DMS153 (cell line): ENCODE results near the gene TUBA4B.
A peak's percentile ranks its signal among the peaks of the same experiment; 100 is the strongest.
"Not testable (repeated sequence)": the region's sequence is repeated elsewhere in the genome, so short reads cannot be mapped to it uniquely, and the experiment has no call there.

Experiments used
- DNase-seq: peaks from one replicate; lab custom pipeline; 2025; lab: John Stamatoyannopoulos, UW

The TUBA4B gene

DNA sequence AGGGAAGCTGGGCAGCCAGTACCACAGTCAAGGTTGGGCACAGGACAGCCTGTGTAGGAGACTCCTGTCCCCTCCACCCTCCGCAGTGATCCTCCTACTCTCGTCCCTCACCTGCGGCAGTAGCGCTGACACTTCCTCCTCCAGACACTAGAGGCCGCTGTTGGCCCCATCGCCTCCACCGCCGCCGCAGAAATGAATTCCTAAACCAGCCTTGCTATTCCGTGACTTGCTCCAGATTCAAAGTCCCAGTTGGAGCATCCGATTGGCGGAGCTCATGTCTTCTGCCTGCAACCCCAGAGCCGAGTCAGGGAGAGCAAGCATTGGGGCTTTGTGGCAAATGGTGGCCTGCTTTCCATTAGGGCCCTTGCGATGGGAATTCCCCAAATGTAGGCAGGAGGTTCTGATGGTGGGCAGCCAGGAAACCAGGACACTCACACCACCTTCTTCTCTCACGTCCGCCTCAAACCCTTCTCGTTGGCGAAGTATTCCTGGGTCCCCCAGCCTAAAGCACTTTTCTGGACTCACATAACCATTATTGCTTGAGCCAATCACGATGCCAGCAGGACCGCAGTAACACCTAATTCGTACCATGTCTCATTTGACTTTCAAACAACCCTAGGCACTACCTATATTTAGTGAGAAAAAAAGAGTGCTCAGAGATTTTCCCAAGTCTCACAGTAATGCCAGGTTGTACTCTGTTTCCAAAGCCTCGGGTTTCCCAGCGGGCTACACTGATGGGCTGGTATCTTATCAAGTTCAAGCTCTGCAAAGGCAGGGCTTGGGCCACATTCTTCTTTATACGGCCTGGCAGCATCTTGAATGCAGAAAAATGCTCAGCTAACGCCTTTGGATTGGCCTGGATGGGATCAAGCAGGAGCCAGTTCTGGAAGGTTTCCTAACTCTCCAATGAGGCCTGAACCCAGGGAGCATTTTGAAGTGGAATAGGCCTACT lies 24.9 kb downstream of the TUBA4B start:
- peak; percentile 67 for DNase-seq

DNA sequence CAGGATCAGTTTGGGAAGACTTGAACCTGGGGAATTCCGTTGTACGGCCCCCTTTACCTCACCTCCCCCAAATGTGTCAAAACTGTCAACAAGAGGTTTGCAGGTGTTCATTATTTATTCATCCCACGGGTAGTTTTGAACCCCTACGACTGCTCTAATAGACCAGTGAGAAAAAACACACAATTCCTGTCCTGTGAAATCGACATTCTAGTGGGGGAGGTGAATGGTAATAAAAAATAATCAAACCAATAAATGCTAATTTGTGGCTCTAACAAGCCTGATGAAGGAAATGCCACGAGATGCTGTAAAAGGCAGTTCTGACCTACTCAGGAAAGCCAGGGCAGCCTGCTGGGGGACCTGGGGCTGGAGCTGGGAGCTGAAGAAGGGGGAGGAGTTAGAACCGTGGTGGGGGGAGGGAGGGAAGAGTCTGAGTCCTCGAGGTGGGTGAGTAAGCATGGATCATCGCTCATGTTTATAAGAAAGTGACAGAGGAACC lies 25.7 kb downstream of the TUBA4B start:
- no peak for DNase-seq

DNA sequence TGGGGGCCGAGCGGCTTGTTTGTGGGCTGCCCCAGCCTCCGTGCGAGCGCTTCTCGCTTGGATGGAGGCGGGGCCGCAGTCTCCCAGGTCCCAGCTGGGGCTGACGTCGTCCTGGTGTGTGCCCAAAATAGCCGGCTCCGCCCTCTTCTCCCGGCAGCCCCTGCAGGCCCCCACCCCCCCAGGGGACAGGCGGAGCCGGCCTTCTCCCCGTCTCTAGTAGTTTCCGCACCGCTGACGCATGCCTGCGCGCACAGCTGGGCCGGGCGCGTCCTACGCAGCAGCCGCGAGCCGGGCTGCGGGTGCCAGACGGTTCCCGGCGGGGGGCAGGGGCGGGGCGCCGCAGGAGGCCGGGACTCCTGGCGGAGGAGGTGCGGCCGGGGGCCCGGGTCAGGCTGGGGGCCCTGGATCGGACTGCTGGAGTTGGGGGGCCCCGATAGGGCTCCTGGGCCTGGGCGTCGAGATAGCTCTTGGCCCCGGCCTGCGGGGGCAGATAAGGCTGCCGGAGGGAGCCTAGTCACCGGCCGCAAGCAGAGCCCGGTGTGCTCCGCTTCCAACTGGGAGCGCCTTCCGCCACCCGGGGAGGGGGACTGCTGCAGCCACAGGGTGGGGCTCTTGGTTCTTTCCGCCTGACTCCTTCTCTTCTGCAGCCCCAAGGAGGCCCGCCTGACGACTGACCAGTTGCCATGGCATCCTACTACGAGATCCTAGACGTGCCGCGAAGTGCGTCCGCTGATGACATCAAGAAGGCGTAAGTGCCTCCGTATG lies 26.3 kb downstream of the TUBA4B start, which contains the start of gene DNAJB2:
Gene DNAJB2 (plus strand): TSS at position 216 of the 765 bp plus-strand sequence. CDS start 468 bp downstream, at position 684.
- DNase-seq: peak; percentile 95

DNA sequence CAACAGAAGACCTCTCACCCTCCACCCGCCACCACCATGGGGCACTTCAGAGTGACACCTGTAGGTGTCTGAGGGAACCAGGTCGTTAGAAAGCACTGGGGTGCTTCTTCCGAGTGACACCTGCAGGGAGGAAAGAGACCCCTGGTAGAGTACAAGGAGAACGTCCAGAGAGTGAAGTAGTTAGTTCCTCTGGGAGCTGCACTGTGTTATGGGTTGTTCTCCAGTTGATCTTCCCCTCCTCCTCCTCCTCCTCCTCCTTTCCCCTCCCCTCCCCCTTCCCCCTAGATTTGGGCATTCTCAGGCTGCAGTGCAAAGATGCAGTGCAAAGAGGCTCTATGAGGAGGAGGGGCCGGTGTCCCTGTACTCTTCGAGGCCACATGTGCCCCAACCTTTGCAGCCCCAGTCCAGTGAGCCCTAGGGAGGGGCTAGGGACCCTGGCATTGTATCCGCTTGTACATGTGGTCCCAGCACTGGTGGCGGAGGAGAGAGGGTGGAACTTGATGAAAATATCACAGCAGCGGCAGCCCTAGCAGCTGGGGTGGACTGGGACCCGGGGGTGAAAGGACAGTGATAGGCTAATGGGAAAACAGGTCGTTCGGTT lies 27.0 kb downstream of the TUBA4B start:
- DNase-seq: no peak

DNA sequence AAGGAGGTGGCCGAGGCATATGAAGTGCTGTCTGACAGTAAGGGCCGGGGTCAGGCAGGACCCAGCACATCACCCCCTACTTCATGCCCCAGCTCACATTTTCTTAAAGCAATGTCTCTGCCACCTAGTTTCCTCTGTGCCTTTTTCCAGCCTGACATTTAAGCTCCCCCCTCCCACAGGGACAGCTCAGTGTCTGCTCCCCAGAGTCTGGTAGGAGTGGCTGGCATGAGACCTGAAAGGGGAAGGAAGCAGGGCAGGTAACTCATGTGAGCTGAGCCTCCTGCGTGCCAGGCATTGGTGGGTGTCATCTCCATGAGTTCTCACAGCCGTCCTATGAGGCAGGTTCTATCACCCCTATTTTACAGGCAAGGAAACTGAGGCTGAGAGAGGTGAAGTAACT lies 27.6 kb downstream of the TUBA4B start:
- DNase-seq: no peak

DNA sequence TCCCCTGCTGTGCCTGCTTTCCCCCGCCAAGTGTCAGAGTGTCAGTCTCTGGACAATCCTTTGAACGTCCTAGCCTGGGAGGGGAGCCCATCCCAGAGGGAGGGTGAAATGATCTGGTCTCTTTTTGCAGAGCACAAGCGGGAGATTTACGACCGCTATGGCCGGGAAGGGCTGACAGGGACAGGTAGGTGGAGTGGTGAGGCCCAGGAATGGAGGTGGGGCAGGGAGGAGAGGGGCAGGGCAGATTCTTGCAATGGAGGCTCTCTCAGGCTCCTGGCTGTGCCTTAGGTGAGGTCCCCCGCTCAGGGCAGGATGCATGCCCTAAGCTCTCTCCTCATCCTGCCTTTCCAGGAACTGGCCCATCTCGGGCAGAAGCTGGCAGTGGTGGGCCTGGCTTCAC lies 28.5 kb downstream of the TUBA4B start:
- DNase-seq: no peak

DNA sequence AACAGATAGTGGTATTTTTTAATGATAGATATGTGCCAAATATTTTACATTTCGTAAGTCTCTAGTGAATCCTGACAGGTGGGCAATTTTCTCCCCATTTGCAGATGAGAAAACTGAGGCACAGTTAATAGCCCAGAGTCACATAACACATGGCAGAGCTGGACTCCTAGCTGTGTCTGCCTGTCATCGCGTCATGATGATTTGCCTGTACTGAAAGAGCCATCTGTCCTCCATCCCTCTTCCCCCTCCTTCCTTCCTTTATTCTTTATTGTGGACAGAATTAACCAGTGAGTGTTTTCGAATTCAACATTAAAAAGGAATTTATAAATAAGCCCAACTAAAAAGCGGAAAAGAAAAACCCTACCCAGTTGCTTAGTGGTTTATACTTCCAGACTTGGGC lies 29.3 kb downstream of the TUBA4B start:
- DNase-seq: no peak

DNA sequence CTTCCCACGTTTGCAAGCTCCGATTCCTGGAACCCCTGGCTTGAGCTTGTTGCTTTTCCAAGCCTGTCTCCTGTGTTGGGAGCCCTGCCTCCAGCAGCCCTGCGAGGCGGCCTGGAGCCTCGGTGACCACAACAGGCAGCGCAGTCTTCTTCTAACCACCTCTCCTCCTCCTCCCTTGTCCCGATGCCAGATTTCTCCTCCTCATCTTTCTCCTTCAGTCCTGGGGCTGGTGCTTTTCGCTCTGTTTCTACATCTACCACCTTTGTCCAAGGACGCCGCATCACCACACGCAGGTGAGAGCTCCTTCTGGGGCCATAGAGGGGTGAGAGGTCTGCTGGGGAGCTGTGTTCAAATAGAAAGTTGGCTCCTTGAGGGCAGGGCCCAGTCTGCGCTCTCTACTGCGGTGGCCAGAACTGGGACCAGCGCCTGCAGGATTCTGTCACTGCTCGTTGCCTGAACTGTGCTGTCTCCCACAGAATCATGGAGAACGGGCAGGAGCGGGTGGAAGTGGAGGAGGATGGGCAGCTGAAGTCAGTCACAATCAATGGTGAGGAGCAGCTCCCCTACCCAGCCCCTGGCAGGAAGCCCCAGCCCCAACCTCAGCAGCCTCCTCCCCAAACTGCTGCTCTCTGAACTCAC lies 30.0 kb downstream of the TUBA4B start:
- DNase-seq: no peak

DNA sequence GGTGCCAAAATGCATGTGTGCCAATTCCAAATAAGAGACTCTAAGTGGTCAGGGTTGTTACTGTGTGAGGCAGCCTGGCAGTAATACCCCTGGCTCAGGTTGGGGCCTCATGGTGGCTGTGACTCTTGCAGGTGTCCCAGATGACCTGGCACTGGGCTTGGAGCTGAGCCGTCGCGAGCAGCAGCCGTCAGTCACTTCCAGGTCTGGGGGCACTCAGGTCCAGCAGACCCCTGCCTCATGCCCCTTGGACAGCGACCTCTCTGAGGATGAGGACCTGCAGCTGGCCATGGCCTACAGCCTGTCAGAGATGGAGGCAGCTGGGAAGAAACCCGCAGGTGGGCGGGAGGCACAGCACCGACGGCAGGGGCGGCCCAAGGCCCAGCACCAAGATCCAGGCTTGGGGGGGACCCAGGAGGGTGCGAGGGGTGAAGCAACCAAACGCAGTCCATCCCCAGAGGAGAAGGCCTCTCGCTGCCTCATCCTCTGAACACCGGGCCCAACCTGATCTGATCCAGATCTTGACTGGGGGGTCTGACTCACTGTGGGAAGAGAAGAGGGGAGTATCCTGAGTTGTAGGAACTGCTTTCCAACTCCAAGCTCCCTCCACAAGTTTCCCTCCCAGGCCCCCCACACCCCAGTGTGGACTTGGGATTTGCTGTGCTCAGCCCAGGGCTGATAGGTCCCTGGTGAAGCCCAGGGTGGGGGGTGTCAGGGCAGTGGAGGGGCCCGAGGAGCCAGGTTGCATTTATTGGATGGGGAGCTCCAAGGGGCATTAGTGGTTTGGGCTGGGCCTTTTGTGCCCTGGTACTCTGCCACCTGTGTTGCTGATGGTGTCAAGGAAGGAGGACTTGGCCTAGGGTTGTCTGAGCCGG lies 31.7 kb downstream of the TUBA4B start:
- DNase-seq: no peak

DNA sequence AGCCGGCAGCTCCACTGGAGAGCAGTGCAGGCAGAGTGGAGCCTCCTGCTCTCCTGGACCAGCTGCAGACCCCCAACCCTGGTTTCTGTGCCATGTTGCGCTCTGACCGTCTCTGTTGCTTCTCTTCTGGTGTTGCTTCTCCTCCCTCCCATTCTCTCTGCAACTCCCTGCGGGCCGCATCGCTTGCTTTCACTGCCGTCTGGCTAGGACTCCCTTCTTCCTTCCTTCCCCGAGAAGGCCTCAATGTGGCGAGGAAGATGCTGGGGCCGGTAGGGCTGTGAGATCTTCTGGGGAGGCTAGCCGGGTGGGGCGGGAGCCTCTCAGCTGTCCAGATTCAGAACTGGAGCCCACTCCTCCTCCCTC lies 32.3 kb downstream of the TUBA4B start:
- DNase-seq: no peak

DNA sequence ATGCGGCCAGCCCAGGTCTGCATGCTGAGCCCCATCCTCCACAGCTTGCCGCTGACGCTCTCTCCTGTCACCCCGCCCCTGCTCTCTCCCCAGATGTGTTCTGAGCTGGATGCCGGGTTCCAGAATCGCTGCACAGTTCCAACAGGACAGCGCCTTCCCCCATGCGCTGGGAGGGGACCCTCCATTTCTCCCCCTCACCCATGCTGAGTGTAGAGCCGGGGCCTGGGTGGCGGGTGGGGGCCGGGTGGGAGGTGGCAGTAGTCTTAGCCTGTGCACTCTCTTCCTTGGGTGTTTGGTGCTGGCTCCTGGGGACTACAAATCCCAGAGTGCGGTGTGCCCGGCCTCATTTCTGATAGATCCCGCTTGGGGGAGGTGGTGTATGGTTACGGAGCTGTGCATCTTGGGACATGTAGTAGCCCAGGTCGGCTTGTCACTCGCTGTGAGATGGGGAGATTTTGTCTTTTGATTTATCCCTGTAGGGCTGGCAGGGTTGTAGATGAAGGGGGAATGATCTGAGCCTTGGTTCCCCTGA lies 32.9 kb downstream of the TUBA4B start:
- DNase-seq: no peak

DNA sequence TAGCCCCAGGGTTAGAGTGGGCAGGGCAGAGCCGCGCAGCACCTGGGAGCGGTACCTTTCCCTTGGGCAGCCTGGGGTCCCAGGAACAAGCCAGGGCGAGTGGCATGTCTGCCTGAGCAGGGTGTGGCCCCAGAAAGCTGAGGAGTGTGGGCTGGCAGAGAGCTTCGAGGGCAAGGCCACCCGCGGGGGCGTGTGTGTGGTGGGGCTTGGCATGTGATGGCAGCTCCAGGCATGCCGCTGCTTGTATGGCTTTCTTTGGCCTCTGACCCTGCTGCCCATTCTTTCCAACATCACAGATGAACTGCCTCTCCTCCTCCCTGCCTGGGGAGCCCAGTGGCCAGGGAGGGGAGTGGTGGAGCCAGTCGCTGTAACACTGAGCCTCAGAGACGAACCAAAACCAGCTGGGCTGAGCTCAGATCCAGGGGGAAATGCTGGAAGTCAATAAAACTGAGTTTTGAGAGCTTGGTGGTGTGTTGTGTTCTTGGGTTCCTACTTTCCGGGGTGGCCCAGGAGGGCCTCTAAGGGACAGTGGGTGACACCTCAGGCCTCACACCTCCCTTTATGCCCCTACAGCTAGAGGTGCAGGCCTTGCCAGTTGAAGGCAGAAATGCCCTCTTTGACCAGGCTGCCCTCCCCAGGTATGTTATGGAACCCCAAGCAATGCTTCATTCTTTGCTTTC lies 33.5 kb downstream of the TUBA4B start:
- no peak for DNase-seq

DNA sequence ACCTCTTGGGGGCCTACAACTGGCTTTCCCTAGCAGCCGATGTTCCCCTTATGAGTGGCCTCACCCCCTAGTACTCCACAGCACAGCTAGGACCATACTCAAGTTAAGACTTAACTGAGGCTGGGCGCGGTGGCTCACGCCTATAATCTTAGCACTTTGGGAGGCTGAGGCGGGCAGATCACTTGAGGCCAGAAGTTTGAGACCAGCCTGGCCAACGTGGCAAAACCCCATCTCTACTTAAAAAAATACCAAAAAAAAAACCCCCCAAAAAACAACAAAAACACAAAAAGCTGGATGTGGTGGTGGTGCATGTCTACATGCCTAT lies 34.0 kb downstream of the TUBA4B start:
- DNase-seq: not testable (repeated sequence)

DNA sequence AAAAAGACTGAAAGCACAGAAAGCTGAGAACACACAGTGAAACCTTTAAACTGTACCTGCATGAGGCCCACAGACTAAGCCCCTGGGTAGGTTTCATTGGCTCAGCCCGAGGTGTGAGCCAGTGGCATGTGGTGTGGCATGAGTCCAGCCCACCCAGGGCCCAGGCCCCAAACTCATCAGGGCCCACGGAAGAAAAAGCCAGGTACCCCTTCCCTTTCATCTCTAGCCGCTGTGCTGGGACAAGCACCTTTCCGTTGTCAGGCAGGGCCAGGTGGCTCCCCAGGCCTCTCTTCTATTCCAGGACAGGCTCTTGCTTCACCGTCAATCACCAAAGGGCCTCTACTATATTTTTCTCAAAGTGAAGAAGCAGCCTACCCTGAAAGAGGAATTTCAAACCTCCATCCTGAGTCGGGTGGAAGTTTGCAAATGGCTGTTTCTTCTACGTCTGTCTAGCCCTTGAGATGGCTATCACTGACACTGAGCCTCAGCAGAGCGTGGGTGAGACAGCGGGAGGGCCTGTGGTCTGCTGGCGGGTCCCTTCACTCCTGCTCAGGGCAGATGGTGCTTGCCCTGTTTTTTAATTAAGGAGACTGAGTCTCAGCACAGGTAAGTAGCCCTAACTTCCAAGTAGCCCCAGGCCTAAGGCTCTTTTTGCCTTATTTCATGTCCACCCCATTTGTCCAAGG lies 34.7 kb downstream of the TUBA4B start:
- DNase-seq: no peak

DNA sequence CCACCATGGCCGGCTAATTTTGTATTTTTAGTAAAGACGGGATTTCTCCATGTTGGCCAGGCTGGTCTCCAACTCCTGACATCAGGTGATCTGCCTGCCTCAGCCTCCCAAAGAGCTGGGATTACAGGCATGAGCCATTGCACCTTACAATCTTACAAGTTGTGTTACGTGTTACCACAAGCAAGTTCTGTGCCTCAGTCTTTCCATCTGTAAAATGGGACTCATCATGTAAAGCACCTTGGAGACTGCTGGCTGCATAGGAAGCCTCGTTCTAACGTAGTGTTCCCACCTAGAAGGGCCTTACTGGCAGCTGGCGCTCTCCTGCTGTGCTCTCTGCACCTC lies 36.1 kb downstream of the TUBA4B start:
- DNase-seq: no peak

DNA sequence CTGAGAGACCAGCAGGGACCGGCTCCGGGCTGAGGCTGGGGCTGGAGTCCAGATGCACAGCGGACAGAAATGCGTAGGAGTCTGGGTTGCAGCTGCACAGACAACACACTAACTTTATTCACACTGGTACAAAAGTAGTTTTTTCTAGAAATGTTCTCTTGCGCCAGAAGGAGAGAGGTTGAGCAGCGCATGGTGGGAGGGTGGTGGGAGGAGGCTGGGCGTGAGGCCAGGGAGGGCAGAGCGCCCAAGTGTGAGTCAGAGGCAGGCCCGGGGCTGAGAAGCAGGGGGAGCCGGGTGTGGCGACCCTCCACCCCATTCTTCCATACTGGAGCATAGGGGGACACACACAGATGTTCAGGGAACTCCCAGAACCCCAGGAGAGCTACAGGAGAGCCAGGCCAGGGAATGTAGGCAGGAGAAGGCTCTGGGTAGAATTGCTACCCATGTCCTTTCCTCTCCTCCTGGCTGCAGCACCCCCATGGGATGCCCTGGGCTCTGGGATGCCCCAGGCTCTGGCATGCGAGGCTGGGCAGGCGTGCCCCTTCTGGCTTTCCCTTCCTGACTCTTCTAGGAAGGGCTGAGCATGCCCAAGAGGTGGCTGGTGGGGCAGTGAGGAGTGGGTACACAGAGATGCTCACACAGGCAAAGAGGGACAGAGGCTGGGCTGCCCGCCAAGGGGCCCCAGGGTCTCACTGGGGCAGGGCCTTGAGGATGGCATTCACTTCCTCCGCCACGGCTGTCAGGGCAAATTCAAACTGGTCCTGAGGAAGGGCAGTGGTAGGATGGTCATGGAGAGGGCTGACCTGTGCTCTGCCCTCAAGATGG lies 36.7 kb downstream of the TUBA4B start:
- DNase-seq: no peak

DNA sequence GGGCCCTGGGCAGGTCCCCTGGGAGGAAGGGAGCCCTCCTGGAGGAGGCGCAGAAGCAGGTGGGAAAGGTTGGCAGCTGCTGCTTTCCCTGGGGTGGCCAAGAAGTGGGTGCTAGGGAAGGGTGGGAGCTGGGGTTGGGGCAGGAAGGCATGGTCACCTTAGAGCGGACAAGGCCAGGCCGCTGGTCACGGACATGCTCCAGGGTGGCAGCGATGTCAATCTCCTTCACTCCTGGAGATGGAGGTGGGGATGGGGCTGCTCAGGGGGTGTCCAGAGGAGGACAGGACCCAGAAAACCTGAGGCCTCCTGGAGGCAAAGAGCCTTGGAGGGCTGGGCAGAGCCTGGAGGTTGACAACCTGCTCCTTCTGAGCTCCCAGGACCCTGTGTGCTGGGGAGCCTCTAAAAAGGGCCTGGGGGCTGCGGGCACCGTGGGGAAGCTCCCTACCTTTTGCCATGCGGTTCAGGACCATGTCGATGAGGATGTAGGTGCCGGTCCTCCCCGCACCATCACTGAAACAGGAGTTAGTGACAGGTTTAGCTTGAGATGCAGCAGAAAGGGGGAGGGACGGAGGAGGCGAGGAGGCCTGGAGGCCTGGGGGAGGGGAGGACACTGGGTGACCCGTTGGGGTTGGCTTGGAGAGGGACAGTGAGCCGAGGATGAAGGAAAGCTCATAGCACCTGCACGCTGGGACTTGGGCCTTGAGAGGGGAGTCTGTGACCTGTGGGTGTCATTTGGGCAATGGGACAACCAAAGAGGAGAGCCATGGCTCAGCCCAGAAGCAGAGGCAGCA lies 37.5 kb downstream of the TUBA4B start:
- DNase-seq: no peak

DNA sequence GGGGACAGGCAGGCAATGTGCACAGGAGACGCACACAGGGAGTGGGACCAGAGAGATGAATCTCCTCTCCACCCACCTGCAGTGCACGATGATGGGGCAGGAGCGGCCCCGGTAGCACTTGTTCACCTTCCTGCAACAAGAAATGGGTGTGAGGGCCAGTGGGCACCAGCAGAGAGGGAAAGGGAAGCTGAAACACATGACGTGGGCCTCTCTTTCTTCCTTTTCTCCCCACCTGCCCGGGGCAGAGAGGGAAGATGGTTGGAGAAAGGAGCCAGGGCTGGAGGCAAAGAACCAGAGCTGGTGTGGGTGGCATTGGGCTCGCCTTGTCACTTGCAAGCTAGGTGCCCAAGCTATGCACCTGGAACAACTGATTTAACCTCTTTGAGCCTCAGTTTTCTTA lies 38.4 kb downstream of the TUBA4B start:
- DNase-seq: no peak
